Mononuclear cell (primary cell): ENCODE data around the gene USP44. TPM values are rescaled to one million over a fixed set of nuclear protein-coding genes. Genes with fewer than 3 reads are reported as not detected.

Experiments
- H3K27me3 ChIP-seq: 2 replicates; pipeline ENCODE4 v1.6.0; 2011; ENCODE audit warnings: low read length, control low read depth; ENCODE audit not compliant: insufficient read depth
- H3K4me1 ChIP-seq: 2 replicates; pipeline ENCODE4 v1.5.1; 2011; ENCODE audit warnings: mild to moderate bottlenecking, low read length, control low read depth; ENCODE audit not compliant: insufficient read depth
- H3K4me3 ChIP-seq: 2 replicates; pipeline ENCODE4 v1.5.1; 2011; ENCODE audit warnings: mild to moderate bottlenecking, low read length, moderate library complexity
- H3K9me3 ChIP-seq: 2 replicates; pipeline ENCODE4 v1.5.1; 2011; ENCODE audit warnings: low read depth, mild to moderate bottlenecking, control low read depth, low read length
- total RNA-seq: library from RNA; depleted of rRNA; stranded (reverse); fragments of >200 nt; gene quantifications from one replicate; pipeline ENCODE4 v1.2.3, GENCODE V29; 2012

USP44 gene
- total RNA-seq, 1 donor: 6.3 TPM

- H3K27me3 ChIP-seq: peaks cover 10% of the 10 kb centered on the region
- no peaks in the 10 kb centered on the region for H3K9me3 ChIP-seq
- no peak overlapping the region for H3K4me3 ChIP-seq
- H3K4me1 ChIP-seq: no peaks in the 10 kb centered on the region
Observed at GRCh38 chr12:95554532-95555071, 3.3 kb upstream of the USP44 start.

DNA sequence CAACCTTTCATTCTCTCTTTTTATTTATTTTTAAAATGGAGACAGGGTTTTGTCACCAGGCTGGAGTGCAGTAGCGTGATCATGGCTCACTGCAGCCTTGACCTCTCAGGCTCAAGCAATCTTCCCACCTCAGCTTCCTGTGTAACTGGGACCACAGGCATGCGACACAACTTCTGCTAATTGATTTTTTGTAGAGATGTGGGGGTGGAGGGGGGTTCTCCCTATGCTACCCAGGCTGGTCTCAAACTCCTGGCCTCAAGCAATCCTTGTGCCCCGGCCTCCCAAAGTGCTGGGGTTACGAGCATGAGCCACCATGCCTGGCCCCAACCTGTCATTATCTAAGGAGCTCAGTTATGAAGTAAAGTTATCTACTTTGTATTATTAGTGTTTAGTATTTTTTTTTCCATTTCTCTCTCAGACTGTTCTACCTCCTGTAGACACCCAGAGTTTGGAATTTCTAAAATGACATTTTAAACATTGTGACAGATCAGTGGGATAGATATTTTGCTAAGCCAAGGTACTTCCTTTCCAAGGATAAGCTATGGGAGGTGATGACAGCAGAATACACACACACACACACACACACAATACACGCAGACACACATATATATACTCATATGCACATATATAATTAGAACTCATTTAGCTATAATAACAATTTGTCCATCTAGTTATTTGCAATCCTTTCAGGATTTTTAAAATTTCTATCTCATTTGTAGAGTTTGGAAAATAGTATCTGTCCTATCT lies 2.1 kb upstream of the USP44 start:
- no peaks in the 10 kb centered on the region for H3K9me3 ChIP-seq
- H3K4me1 ChIP-seq: peaks cover under 1% of the 10 kb centered on the region
- H3K4me3 ChIP-seq: no peak overlapping the region
- peaks cover 17% of the 10 kb centered on the region for H3K27me3 ChIP-seq

- H3K4me3 ChIP-seq: no peak overlapping the region
- H3K27me3 ChIP-seq: peaks cover 28% of the 10 kb centered on the region
- H3K4me1 ChIP-seq: peaks cover 10% of the 10 kb centered on the region
- no peaks in the 10 kb centered on the region for H3K9me3 ChIP-seq
Observed at GRCh38 chr12:95551913-95552516, 739 bp upstream of the USP44 start.

DNA sequence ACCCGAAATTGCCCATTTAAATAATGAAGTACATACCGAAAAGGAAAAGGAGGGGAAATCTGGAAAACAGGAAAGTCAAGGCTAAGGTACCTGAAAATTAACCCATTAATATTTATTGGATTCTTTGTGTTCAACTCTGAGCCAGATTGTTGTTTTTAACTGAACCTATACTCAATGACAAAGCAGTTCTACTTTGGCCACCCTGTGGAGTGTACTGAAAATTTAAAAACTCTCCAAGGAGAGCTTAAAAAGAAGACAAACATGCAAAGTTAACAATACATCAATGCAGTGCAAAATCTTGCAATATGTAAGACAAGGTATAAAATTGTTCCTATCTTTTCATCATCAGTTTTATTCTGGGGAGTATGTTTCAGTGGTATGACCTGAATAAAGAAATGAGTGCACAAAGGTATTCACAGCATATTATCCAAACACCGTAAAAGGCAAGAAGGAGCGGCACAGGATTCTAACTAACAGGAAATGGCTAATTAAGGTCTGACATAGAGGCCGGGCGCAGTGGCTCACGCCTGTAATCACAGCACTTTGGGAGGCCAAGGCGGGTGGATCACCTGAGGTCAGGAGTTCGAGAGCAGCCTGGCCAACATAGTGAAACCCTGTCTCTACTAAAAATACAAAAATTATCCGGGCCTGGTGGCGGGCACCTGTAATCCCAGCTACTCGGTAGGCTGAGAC lies 1.7 kb downstream of the USP44 start:
- Histone ChIP-seq H3K27me3 (peaks cover 46% of the 10 kb centered on the region), H3K4me1 (peaks cover 10% of the 10 kb centered on the region), H3K9me3 (no peaks in the 10 kb centered on the region), H3K4me3 (peak overlapping the region; percentile 52)

DNA sequence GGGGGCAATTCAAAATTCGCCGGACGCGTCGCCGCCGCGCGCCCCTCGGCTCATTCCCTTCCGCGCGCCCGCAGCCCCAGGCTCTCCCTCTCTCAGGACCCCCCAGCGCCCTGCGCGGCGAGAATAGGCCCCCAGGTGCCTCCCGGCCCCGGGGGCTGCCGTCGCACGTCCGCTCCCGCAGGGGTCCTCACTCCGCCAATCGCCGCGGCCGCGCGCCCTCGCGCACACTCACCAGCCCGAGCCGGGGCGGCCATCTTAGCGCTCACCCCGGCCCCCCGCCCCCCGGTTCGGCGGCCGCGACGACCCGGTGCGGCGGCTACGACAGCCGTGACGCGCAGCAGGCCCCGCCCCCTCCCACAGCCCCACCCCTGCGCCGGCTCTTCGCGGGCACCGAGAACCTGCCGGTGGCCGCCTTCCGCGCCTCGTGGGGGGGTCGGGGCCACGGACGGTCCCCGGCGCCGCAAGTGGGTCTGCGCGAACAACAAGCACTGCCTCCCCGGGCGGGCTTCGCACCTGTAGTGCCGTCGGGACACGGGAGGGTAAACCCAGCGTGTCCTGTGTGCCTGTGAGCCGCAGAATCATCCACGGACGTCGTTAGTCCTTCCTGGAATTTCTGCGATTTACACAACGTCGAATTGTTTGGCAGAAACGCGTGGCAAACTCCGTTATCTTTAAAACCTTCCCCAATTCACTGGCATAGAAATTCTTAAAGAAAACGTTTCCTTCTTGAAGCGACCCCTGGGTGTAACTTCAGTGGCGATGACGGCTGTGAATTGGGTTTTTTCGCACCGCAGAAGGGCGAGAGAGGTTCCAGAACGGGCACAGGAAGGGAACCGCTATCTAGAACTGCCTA lies 2.5 kb downstream of the USP44 start:
- H3K27me3 ChIP-seq: peaks cover 46% of the 10 kb centered on the region
- peak overlapping the region; percentile 52 for H3K4me3 ChIP-seq

GRCh38 chr12:95548056-95548538 lies 3.2 kb downstream of the USP44 start:
- Histone ChIP-seq H3K27me3 (peaks cover 46% of the 10 kb centered on the region), H3K4me3 (peak overlapping the region; percentile 52)

More for the DNA sequence above, 2.5 kb downstream of the USP44 start:
- Histone ChIP-seq H3K4me1 (peaks cover 10% of the 10 kb centered on the region), H3K9me3 (no peaks in the 10 kb centered on the region)

GRCh38 chr12:95547522-95548055 lies 3.7 kb downstream of the USP44 start:
- Histone ChIP-seq H3K9me3 (no peaks in the 10 kb centered on the region), H3K27me3 (peaks cover 46% of the 10 kb centered on the region), H3K4me1 (peaks cover 10% of the 10 kb centered on the region), H3K4me3 (peak overlapping the region; percentile 52)

More at GRCh38 chr12:95548056-95548538, 3.2 kb downstream of the USP44 start:
- Histone ChIP-seq H3K9me3 (no peaks in the 10 kb centered on the region), H3K4me1 (peaks cover 10% of the 10 kb centered on the region)

DNA sequence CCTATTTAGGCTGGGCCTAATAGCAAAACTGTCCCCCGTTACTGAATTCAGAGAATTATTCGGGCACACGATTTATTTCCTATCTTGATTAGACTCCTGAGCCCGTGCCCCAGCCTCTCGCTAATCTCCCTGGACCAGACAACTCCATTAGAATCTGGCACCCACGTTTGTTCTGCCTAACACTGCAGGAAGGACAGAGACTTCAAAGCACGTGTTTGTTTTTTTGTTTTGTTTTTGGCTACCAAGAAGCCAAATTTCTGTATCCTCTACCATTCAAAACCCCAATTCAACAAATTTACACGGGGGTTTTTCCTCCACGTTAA lies 4.8 kb downstream of the USP44 start:
- Histone ChIP-seq H3K4me1 (peaks cover 10% of the 10 kb centered on the region), H3K9me3 (no peaks in the 10 kb centered on the region), H3K27me3 (peaks cover 46% of the 10 kb centered on the region), H3K4me3 (no peak overlapping the region)

DNA sequence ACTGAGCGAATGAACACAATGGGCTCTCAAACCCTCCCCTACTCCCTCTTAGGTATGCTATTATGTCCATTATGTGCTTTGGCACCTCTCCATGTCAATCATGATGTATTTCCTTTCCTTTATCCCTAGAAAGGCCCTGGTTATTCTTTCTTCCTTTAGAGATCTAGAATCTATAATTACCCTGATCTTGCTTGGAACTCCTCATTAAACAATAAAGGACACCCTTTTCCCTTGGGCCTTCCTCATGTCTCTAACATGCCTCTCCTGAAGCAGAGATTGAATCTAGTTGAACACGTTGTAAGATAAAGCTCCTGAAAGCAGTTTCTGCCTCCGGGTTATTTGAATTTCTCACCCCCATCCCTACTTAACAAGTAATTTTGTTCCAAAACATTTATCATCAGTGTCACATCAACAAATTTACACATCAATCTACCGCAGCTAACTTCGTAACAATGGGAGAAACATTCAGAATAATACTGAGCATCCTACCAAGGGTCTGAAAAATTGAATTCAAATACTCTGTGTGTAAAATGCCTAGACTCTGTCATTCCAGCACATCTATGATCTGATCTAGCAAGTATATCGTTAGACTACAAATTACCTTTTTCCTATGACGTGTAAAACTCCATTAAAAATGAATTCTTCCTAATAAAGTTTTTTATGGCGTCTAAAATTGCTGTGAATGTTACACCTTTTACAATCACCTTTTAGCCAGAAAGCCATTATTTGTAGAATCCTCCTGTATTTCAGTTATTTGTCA lies 5.4 kb downstream of the USP44 start:
- peaks cover 41% of the 10 kb centered on the region for H3K27me3 ChIP-seq
- H3K9me3 ChIP-seq: no peaks in the 10 kb centered on the region
- H3K4me1 ChIP-seq: peaks cover 10% of the 10 kb centered on the region
- H3K4me3 ChIP-seq: no peak overlapping the region

DNA sequence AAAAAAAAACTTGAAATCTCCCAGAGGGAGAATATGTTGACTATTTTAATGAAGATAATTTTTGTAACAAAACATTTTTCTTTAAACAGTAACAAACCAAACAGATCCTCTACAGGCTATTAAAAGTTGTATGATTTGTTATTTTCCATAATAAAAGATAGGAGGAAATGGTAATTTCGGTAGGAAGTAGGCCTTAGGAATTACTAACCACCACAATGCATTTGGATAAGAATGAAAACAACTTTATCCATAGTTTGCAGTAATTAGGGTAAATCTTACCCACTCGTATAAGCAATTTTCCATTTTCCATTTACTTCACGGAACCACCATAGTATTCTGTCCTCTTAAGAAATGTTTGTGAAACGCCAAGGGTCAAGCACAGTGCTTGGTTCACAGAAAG lies 6.0 kb downstream of the USP44 start:
- Histone ChIP-seq H3K4me3 (no peak overlapping the region), H3K4me1 (peaks cover 10% of the 10 kb centered on the region), H3K27me3 (peaks cover 39% of the 10 kb centered on the region), H3K9me3 (no peaks in the 10 kb centered on the region)

- H3K4me1 ChIP-seq: peaks cover 10% of the 10 kb centered on the region
- H3K4me3 ChIP-seq: no peak overlapping the region
- H3K9me3 ChIP-seq: no peaks in the 10 kb centered on the region
- peaks cover 37% of the 10 kb centered on the region for H3K27me3 ChIP-seq
Observed at GRCh38 chr12:95544756-95545155, 6.5 kb downstream of the USP44 start.

GRCh38 chr12:95543305-95543704 lies 8.0 kb downstream of the USP44 start:
- H3K27me3 ChIP-seq: peaks cover 29% of the 10 kb centered on the region

GRCh38 chr12:95541436-95541835 lies 9.8 kb downstream of the USP44 start:
- Histone ChIP-seq H3K9me3 (no peaks in the 10 kb centered on the region), H3K27me3 (peaks cover 12% of the 10 kb centered on the region), H3K4me1 (no peaks in the 10 kb centered on the region), H3K4me3 (no peak overlapping the region)

More at GRCh38 chr12:95543305-95543704, 8.0 kb downstream of the USP44 start:
- Histone ChIP-seq H3K4me1 (peaks cover 9% of the 10 kb centered on the region), H3K4me3 (no peak overlapping the region), H3K9me3 (no peaks in the 10 kb centered on the region)

GRCh38 chr12:95538656-95539055 lies 12.6 kb downstream of the USP44 start:
- Histone ChIP-seq H3K27me3 (no peaks in the 10 kb centered on the region), H3K4me1 (no peaks in the 10 kb centered on the region), H3K4me3 (no peak overlapping the region), H3K9me3 (no peaks in the 10 kb centered on the region)
